GM21526 (cell line): ENCODE results near the gene CHD5.

Source experiments
- ATAC-seq: cut with Tn5 transposase; IDR thresholded peaks from one replicate; pipeline ENCODE4 v1.9.1; 2021; ENCODE audit warnings: moderate library complexity; ENCODE audit not compliant: unreplicated experiment, low FRiP score

Gene CHD5

DNA sequence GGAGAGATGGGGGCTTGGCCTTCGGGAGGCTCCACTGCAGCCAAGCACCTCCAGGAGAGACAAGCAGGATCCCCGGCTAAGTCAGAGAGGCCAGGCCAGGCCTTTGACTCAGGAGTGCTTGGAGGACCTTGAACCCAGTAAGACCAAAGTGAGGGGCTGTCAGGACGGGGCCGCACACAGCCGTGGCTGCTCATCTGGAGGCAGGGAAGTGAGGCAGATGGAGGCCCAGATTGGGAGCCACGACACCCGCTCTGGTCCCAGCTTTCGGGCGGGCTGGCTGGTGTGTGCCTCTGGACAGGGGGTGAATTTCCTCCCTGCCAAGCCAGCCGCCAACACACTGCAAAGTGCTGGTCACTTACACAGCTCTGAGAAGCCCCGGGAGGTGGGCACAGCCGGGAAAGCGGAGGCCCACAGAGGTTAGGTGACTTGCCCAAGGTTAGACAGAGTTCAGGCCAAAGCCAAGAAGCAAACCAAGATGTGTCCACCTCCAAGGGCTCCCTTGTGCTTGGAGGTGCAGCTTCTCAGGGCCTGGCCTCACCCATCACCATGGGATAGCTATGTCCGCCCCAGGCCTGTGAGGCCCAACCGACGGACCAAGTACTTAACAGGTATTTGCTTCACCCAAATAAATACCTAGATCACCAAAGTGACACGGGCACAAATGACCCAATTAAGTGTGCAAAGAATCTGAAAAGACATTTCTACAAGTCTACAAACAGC, 58.3 kb downstream of the CHD5 start:
- no peak for ATAC-seq

DNA sequence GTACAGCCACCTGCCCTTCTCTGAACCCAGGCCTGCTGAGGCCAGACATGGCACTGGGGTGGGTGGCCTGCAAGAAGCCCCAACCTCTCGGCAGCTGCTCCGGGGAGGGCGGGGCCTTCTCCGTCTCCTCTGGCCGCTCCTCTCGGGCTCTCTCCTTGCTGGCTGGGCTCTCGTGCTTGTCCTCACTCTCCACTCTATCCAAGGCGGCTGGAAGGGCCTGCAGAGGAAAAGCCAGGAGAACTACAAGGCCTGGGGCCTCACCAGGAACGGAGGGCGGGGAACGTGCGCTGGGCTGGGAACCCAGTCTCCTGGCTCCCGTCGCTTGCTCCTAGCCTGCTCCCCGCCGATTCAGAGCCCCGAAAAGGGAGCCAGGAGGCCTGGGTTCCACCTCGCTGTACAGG, 59.1 kb downstream of the CHD5 start:
- ATAC-seq: no peak

DNA sequence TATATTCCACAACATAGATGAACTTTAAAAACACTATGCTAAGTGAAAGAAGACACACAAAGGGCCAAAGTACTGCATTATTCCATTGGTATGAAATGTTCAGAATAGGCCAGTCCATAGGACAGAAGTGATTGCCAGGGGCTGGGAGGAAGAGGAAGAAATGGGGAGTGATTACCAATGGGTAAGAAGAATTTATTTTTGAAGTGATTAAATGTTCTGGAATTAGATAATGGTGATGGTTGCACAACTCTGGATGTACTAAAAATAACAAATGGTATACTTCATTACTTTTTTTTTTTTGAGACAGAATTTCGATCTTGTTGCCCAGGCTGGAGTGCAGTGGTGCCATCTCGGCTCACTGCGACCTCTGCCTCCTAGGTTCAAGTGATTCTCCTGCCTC, 61.7 kb downstream of the CHD5 start:
- ATAC-seq: no peak

DNA sequence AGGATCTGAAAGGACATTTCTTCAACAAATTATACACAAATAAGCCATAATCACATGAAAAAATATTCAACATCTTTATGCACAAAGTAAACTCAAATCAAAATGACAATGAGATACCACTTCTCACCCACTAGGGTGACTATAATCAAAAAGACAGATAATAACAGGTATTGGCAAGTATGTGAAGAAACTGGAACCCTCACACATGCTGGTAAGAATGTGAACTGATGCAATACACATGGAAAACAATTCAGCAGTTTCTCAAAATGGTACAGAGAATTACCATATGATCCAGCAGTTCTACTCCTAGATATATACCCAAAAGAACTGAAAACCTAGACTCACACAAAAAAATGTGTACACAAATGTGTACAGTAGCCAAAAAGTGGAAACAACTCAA, 62.5 kb downstream of the CHD5 start:
- no peak for ATAC-seq

DNA sequence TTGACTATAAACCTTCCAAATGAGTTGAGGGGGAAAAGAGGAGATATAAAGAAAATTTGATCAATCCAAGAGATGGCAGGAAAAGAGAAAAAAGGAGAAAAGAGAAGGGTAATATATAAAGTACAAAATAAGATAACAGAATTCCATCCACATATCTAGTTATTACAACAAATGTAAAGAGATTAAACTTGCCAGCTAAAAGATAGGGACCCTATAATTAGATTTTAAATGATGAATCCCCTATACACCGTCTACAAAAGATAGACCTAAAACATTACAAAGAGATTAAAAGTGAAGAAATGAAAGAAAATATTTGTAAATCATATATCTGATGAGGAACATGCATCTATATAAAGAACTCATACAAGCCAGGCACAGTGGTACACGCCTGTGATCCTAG, 63.1 kb downstream of the CHD5 start:
- no peak for ATAC-seq

DNA sequence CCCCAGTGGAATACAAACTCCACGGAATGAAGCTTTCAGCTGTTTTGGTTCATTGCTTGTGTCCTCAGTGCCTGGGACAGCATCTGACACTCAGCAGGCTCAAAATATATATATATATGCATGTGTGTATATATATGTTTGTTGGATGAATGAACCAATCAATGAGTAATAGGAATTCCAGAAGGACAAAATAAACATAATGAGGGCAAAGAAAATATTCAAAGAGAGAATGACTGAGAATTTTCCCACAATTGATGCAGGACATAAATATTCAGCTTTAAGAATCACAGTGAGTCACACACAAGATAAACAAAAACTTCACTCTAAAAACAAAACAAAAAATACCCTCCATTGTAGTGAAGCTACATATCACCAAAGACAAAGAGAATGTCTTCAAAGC, 64.0 kb downstream of the CHD5 start:
- ATAC-seq: no peak

DNA sequence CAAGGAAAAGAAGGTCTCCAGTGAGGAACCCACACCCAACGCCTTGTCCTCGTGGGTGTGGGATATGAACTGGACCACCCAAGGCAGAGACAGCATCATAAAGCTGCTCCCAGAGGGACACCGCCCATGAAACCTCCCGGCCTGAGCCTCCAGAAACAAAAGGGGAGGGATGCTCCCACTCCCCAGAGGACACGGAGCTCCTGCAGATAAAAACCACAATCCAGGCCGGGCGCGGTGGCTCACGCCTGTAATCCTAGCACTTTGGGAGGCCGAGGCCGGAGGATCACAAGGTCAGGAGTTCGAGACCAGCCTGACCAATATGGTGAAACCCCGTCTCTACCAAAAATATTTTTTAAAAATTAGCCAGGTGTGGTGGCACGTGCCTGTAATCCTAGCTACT, 66.4 kb downstream of the CHD5 start:
- no peak for ATAC-seq

DNA sequence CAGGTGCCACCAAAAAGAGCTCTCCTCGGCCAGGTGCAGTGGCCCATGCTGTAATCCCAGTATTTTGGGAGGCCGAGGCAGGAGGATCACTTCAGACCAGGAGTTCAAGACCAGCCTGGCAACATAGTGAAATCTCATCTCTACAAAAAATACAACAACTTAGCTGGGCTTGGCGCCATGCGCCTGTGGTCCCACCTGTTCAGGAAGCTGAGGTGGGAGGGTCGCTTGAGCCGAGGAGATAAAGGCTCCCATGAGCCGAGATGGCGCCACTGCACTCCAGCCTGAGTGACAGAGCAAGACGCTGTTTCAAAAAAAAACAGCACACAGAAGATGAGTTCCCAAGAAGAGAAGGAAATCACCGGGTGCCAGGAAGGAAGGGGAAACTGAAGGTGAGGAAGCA, 67.0 kb downstream of the CHD5 start:
- no peak for ATAC-seq

DNA sequence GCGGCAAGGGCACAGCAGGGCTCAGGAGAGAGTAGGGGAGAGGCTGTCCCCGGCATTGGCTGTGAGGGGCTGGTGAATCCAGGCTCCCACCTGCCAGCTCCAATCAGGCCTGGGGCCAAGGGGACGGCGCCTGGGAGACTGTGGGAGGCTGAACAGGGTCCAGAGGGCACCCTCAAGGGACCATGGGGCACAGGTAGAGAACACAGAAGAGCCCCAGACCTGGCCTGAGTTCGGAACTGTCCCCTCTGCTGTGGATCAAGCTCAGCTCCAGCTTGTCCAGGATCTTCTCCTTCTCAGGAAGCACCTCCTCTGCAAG, 67.5 kb downstream of the CHD5 start:
- ATAC-seq: no peak

DNA sequence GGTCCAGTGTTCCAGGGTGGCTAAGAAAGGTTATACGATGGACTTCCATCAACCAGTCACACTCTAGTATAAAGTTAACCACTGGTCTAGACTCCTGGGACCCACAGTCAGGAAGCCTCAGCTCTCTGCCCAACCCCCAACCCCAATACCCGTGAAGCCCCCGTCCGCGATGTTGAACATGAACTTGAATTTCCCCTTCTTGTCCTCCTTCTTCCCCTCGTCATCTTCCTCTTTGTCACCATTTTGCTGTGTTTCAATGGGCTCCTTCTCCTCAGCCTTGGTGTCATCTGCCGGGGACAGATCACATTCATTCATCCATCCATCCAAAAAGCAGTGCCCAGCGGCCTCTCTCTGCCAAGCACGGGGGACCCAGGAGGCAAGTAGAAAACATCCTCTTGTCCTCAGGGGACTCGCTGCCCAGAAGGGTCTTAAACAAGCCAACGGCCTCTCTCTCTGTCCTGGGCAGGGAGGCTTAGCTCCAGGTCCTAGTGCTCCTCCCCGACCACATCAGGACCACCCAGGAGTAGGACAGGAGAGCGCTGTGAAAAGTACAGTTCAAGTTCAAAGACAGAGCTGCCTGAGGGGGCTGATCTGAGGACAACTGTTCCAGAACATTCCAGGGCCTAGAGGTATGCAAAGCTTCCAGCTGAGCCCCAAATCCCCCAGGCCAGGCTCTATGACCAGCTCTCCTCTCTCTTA, 68.0 kb downstream of the CHD5 start:
- ATAC-seq: no peak

DNA sequence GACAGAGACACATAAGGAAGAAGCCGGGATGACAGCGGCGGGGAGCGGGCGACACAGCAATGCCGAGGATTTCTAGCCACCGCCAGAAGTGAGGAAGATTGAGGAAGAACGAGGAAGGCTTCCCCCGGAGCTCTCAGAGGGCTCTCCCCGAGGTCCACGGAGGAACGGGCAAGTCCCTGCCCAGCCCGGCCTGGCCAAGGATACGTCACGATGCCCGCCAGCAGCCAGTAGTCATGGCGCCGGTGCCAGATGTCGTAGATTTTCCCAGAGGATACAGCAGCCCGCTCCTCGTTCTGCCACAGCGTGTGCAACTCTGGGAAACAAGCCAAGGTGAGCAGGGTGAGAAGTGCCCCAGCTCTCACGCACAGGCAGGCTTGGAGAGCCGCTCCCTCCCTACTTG, 68.5 kb downstream of the CHD5 start:
- no peak for ATAC-seq

DNA sequence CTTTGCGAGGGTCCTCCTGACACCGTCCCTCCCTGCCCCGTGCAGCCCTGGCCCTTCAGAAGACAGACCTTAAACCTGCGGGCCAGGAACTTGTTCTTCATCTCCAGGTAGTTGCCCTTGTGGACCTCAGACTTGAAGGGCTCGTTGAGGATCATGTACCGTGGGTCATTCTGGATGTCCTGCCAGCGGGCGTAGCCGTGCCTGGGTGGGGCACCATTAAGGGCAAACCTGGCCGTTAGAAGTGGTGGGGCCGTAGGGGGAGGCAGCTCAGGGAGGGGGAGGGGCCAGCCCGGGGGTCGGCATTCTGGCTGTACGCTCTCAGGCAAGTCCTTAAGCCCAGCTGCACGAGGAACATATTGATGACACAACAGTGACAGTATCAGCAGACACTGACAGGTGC, 69.8 kb downstream of the CHD5 start:
- no peak for ATAC-seq

DNA sequence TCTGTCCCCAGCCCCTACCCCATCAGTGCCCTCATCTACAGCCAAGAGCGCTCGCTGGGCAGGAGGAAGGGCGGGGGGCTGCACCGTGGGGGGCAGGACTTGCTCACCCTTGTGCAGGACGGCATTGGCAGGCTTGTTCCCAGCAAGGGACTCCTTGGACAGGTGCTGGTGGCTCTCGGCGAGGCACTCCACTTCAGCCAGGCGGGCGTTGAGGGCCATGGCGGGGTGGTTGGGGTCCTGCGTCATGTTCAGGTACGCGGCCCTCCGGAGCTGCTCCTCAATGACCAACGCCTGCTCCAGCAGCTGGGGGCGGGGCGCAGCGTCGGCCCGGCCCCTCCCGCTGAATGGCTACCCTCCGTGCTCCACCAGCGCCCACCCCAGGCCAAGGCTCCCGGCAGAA, 70.4 kb downstream of the CHD5 start:
- ATAC-seq: no peak

DNA sequence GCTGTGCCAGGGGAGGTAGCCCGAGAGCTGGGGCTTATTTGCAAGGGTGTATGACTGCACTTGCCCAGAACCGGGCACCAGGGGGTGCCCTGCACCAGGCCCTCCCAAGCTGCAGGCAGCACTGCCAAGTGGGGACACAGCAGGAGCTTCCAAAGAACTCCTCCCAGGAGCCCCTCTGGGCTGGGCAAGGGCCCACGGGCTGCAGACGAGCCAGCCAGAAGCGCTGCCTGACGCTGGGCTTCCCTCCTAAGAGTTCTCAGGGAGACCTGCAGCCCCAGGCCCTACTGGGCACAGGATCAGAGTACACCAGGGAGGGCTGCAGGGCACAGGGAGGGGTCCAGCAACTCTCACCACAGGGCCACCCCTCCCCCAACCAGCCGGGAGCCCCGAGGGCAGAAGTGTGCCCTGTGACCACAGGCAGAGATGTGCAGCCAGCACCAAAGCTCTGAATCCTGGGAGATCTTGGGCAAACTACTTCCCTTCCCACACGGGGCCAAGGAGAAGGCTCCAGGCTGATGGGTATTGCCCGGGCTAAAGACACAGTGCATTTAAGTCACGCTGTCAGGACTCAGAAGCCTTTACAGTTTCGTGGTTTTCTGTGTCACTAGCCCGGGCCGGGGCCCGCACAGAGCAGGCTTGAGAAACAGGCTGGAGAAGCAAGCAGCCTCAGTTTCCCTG, 71.0 kb downstream of the CHD5 start:
- no peak for ATAC-seq

DNA sequence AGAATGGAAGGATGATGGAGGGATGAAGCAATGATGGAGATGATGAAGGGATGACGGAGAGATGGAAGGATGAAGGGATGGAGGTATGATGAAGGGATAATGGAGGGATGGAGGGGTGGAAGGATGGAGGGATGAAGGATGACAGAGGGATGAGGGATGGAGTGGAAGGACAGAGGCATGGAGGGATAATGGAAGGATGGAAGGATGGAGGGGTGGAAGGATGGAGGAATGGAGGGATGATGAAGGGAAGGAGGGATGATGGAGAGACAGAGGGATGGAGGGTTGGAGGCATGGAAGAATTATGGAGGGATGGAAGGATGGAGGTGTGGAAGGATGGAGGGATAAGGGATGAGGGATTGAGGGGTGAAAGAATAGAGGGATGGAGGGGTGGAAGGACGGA, 71.6 kb downstream of the CHD5 start:
- ATAC-seq: no peak

DNA sequence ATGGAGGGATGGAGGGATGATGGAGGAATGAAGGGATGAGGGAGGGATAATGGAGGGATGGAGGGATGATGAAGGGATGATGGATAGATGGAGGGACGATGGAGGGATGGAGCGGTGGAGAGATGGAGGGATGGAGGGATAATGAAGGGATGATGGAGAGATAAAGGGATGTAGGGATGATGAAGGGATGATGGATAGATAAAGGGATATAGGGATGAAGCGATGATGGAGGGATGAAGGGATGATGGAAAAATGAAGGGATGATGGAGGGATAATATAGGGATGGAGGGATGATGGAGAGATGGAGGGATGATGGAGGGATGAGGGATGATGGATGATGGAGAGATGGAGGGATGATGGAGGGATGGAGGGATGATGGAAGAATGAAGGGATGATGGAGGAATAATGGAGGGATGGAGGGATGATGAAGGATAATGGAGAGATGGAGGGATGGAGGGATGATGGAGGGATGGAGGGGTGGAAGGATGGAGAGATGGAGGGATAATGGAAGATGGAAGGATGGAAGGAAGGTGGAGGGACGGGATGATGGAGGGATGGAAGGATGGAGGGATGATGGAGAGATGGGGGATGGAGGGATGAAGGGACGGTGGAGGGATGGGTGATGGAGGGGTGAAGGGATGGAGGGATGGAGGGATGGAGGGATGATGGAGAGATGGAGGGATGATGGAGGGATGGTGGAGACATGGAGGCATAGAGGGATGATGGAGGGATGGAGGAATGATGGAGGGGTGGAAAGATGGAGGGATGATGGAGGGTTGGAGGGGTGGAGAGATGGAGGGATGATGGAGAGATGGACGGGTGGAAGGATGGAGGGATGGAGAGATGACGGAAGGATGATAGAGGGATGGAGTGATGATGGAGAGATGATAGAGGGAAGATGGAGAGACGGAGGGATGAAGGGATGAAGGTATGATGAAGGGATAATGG, 72.4 kb downstream of the CHD5 start:
- ATAC-seq: no peak

DNA sequence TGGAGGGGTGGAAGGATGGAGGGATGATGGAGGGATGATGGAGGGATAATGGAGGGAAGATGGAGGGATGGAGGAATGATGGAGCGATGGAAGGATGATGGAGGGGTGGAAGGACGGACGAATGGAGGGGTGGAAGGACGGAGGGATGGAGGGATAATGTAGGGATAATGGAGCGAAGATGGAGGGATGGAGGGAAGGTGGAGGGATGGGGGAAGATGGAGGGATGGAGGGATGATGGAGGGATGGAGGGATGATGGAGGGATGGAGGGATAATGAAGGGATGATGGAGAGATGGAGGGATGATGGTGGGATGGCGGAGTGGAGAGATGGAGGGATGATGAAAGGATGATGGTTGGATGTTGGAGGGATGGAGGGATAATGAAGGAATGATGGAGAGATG, 73.1 kb downstream of the CHD5 start:
- ATAC-seq: no peak

DNA sequence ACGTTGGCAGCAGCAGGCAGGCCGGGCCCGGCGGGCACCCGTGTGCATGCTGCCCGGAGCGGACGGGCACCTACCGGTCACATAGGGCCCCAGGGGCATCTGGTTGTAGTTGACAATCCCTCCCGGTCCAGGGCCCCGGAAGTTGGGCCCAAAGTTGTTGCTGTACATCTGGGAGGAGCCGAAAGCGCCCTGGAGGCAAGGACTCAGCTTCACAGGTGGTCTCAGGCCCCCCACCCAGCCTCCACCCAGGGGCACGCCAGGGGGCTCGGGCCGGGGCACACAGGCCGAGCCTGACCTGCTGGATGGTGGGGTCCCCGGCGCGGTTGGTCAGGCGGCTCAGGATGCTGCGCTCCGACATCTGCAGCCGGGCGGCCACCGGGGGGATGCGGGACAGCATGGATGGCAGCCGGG, 73.8 kb downstream of the CHD5 start:
- no peak for ATAC-seq

DNA sequence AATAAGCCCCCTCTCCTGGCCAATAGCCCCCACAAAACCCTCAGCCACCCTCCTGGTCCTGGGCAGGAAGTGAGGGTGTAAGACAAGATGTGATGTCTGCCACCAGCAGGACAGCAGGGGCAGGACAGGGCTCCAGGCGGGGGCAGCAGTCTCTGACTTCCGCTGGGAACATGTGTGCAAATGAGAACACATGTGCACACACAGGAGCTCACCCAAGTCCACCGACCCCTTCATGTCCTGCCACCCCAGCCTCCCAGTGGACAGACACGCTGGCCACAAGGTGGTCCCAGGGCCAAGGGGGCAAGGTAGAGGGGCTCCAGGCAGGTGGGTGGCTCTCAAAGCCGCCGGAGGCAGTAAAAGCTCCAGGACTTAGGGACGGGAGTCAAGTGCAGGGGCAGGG, 74.4 kb downstream of the CHD5 start:
- no peak for ATAC-seq

DNA sequence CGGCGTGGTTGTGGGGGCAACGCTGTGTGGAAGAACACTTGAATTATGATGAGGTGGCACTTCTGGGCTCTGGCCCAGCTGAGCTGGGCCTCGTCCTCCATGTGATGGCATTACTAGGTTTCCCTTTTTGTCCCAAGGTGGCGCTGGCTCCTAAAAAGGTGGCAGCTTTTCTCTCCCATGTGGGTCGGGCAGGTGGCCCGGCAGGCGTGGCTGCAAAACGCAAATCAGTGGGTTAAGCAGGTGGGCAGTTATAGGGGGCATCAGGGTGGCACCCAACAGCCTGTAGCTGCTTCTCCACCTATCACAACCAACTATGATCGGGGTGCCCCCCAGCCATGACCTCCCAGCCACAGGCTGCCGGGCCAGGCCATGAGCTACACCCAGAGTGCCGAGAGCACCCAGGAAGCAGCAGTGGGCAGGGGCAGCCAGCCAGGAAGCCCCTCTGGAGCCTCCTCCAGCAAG, 74.9 kb downstream of the CHD5 start:
- no peak for ATAC-seq

DNA sequence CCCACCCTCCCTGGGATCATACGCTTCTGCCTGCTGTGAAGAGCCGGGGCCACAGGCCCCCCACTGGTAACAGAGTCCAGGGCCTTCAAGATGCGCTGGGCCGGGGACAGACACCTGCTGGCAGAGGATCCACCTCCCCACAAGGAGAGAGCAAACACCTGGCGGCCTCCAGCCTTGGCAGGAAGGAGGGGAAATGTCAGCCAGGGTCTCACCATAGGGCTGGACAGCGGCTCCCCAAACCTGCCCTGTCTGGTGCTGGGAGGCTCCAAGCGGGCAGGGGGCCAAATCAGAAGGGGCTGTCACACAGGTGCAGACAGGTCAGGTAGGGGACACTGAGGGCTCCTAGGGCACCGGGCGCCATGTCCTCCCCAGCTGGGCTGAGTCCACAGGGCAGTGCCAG, 75.5 kb downstream of the CHD5 start:
- ATAC-seq: no peak
